HG03196 (cell line): ENCODE results near the gene RPGRIP1.
A peak's percentile ranks its signal among the peaks of the same experiment; 100 is the strongest.
"Not testable (repeated sequence)": the region's sequence is repeated elsewhere in the genome, so short reads cannot be mapped to it uniquely, and the experiment has no call there.

Experiments
- ATAC-seq: cut with Tn5 transposase; IDR thresholded peaks from one replicate; pipeline ENCODE4 v1.9.1; 2021; ENCODE audit not compliant: unreplicated experiment

RPGRIP1 gene

DNA sequence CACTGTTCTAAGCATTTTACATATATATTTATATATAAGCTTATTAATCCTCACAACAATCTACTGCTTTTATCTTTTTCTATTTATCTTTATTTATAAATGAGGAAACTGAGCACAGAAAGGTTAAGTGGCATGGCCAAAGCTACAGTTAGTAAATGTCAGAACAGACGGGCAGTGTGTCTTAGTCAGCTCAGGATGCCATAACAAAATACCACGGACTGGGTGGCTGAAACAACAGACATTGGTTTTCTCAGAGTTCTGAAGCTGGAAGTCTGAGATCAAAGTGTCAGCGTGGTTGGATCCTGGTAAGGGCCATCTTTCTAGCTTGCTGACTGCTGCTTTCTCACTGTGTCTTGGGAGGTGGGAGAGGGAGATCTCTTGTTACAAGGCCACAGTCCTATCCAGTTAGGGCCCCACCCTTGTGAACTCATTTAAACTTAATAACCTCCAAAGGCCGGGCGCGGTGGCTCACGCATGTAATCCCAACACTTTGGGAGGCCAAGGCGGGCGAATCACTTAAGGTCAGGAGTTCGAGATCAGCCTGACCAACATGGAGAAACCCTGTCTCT, 19.8 kb downstream of the RPGRIP1 start:
- ATAC-seq = no peak

- ATAC-seq = no peak
These were observed 21.0 kb downstream of the RPGRIP1 start for GRCh38 chr14:21300892-21301291.

DNA sequence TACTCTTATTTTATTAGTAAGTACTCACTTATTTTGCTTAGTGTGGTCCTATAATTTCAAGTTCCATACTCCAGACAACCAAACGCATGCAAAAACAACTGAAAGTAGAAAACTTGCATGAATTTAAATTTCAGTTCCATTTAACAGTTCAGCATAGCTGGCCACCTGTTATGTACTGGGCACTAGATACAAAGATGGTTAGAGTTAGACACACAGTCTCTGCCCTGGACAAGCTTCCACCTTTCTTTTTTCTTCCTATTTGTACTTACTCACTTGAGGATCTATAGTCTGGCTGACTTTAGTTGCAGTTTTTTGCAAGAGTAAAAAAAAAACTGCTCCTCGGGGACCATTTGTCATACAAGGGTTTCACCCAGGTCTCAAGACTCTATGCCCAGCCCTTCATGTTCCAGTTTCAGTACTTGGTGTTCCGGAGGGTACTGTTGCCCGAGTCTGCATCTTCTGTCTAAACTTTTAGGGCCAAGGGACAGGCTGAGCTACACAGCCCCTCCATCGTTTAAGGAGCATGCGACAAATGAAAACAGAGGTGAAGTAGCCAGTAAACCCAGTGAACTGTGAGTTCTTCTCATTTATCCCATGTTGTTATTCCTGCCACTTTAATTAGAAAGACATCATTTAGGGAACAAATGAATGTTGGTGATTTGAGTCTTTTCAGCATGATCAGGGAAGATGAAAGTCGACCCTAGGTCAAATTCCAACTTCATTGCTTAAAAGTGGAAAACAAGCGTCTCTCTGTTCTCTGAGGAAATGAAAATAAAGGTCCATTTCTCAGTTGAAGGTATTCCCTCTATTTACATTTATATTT, 22.3 kb downstream of the RPGRIP1 start:
- ATAC-seq = no peak

DNA sequence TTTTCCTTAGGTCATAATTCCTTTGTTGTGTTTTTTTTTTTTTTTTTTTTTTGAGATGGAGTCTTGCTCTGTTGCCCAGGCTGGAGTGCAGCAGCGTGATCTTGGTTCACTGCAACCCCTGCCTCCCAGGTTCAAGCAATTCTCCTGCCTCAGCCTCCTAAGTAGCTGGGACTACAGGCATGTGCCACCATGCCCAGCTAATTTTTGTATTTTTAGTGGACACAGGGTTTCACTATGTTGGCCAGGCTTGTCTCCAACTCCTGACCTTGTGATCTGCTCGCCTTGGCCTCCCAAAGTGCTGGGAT, 22.9 kb downstream of the RPGRIP1 start:
- not testable (repeated sequence) for ATAC-seq

DNA sequence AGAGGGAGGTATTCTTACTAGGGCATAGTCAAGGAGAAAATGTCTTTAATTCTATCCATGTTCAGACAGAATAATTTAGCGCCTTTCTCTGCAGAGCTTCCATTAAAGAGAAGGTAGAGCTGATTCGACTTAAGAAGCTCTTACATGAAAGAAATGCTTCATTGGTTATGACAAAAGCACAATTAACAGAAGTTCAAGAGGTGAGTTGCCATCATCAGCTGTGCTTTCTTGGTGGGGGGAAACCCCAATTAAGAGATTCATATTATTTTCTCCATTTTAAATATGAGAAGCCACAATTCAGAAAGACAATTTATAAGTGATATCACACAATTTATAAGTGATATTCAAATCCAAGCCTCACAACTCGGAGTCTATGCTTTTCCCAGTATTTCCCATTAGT, 27.8 kb downstream of the RPGRIP1 start:
- no peak for ATAC-seq

- peak; percentile 11 for ATAC-seq
These were observed 28.2 kb downstream of the RPGRIP1 start for GRCh38 chr14:21308132-21308478.

GRCh38 chr14:21308479-21309237, 28.8 kb downstream of the RPGRIP1 start:
- ATAC-seq = peak; percentile 81

DNA sequence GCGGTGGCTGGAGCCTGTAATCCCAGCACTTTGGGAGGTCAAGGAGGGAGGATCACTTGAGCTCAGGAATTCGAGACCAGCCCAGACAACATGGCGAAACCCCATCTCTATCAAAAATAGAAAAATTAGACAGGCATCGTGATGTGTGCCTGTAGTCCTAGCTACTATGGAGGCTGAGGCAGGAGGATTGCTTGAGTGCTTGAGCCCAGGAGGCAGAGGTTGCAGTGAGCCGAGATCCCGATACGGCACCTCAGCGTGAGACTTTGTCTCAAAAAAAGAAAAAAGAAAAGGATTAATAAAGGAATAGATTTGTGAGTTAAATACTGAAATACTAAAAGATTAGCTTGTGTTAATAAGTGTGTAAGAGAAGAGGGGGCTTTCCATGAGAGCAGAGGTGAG, 29.4 kb downstream of the RPGRIP1 start:
- no peak for ATAC-seq

- no peak for ATAC-seq
These were observed 30.1 kb downstream of the RPGRIP1 start for GRCh38 chr14:21309956-21310355.

GRCh38 chr14:21311614-21312013, 31.7 kb downstream of the RPGRIP1 start:
- no peak for ATAC-seq

DNA sequence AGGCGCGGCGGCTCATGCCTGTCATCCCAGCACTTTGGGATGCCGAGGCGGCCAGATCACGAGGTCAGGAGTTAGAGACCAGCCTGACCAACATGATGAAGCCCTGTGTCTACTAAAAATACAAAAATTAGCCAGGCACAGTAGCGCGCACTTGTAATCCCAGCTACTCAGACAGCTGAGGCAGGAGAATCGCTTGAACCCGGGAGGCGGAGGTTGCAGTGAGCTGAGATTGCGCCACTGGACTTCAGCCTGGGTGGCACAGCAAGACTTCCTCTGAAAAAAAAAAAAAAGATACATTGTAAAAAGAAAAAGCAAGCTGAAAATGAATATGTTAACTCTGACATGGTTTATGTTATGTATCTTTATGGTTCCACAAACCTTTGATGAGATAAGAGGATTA, 33.6 kb downstream of the RPGRIP1 start:
- no peak for ATAC-seq

DNA sequence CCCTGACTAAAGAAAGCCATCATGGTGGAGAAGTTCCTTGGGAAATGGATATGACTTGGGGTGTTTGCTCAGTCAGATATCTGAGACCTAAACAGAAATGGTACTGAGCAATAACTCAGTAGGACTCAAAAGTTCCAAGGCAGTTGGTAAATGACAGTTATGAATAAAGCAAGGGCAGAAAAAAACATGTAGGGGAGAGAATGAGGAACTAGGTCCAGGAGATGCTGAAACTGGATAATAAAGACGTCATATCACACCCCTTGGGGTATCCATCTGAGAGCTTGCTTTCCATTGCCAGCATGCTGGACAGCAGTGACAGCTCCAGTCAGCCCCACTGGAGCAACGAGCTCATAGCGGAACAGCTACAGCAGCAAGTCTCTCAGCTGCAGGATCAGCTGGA, 37.5 kb downstream of the RPGRIP1 start:
- ATAC-seq = no peak

GRCh38 chr14:21320913-21321312, 41.0 kb downstream of the RPGRIP1 start:
- ATAC-seq = no peak

DNA sequence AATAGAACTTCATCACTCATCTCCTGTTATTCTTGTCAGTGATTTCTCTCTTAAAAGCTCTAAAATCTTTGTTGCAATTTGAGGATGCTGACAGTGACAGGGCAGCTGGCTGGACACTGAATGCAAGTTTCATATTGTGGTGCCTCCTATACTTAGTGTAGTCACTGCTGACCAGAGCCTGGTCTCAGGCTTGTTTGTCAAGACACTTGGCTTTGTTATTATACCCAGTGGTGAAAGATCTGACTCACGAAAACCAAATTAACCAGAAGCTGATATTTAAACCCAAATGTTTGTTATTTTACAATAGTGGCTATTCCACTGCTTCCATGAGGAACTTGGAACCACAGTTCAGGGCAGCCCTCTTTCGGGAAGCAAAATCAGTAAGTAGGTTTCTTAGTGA, 42.8 kb downstream of the RPGRIP1 start:
- no peak for ATAC-seq

DNA sequence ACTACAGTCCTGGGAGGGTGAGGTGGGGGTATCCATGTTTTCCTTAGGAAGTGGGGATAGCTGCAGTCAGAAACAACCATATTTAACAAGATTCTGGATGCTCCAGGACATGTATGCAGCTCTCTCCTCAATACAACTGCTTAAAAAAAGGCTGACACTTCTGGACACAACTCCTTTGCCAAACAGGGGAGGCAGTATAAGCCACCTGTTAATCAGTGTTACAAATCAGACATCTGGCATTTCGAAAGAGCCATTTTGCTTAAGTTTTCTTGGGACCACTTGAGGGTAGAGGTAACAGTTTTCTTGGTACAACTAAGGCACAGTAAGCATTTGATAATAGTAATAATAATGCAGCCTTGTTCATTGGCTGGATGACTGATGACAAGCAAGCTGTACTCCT, 47.1 kb downstream of the RPGRIP1 start:
- ATAC-seq = no peak
